ENCODE data around the gene CARHSP1.
A peak's percentile ranks its signal among the peaks of the same experiment; 100 is the strongest.
"Not testable (repeated sequence)": the region's sequence is repeated elsewhere in the genome, so short reads cannot be mapped to it uniquely, and the experiment has no call there.

Gene CARHSP1

GRCh38 chr16:8885674-8886592, 17.1 kb upstream of the CARHSP1 start:
- Mint-ChIP-seq H3K4me3 (no peak overlapping the region), H3K9me3 (no peaks in the 10 kb centered on the region), H3K27ac (peak overlapping the region; percentile 16), H3K27me3 (peaks cover 4% of the 10 kb centered on the region), H3K36me3 (ENCODE audit: low read depth) (peaks cover 12% of the 10 kb centered on the region), H3K4me1 (ENCODE audit: low read depth) (peaks cover 20% of the 10 kb centered on the region)

- Mint-ChIP-seq H3K27me3 (peaks cover 4% of the 10 kb centered on the region), H3K4me3 (no peak overlapping the region), H3K36me3 (ENCODE audit: low read depth) (peaks cover 4% of the 10 kb centered on the region), H3K27ac (no peak overlapping the region), H3K9me3 (no peaks in the 10 kb centered on the region), H3K4me1 (ENCODE audit: low read depth) (peaks cover 20% of the 10 kb centered on the region)
Measured at GRCh38 chr16:8882725-8883377, 14.0 kb upstream of the CARHSP1 start.

GRCh38 chr16:8882041-8882617, 13.3 kb upstream of the CARHSP1 start, which contains the start of gene LITAFD:
Gene LITAFD, plus strand, starts transcription at chr16:8882351. Its CDS starts 2,005 bp downstream, at chr16:8884356.
- no peak within 1 kb of the TSS for H3K4me3 Mint-ChIP-seq
- H3K9me3 Mint-ChIP-seq, result no peaks in the 10 kb centered on the region
- H3K27me3 Mint-ChIP-seq, result peaks cover 4% of the 10 kb centered on the region
- H3K4me1 Mint-ChIP-seq (ENCODE audit: low read depth), result peaks cover 20% of the 10 kb centered on the region
- peaks cover under 1% of the 10 kb centered on the region for H3K36me3 Mint-ChIP-seq (ENCODE audit: low read depth)
- no peak within 1 kb of the TSS for H3K27ac Mint-ChIP-seq

GRCh38 chr16:8880839-8881510, 12.2 kb upstream of the CARHSP1 start:
- Mint-ChIP-seq H3K4me3 (no peak overlapping the region), H3K4me1 (ENCODE audit: low read depth) (peaks cover 13% of the 10 kb centered on the region), H3K27me3 (peaks cover 4% of the 10 kb centered on the region), H3K9me3 (no peaks in the 10 kb centered on the region), H3K36me3 (ENCODE audit: low read depth) (no peaks in the 10 kb centered on the region), H3K27ac (no peak overlapping the region)

GRCh38 chr16:8878523-8878911, 9.7 kb upstream of the CARHSP1 start:
- H3K27ac Mint-ChIP-seq, result no peak overlapping the region
- peaks cover 7% of the 10 kb centered on the region for H3K4me1 Mint-ChIP-seq (ENCODE audit: low read depth)
- H3K4me3 Mint-ChIP-seq, result no peak overlapping the region
- H3K9me3 Mint-ChIP-seq, result no peaks in the 10 kb centered on the region
- H3K27me3 Mint-ChIP-seq, result no peaks in the 10 kb centered on the region
- no peaks in the 10 kb centered on the region for H3K36me3 Mint-ChIP-seq (ENCODE audit: low read depth)

GRCh38 chr16:8877894-8878522, 9.2 kb upstream of the CARHSP1 start:
- peaks cover 7% of the 10 kb centered on the region for H3K4me1 Mint-ChIP-seq (ENCODE audit: low read depth)
- H3K9me3 Mint-ChIP-seq, result no peaks in the 10 kb centered on the region
- H3K27ac Mint-ChIP-seq, result no peak overlapping the region
- no peaks in the 10 kb centered on the region for H3K27me3 Mint-ChIP-seq
- H3K4me3 Mint-ChIP-seq, result no peak overlapping the region
- no peaks in the 10 kb centered on the region for H3K36me3 Mint-ChIP-seq (ENCODE audit: low read depth)

- H3K27me3 Mint-ChIP-seq, result not testable (repeated sequence)
Measured at GRCh38 chr16:8875317-8875716, 6.5 kb upstream of the CARHSP1 start.

GRCh38 chr16:8874388-8874787, 5.6 kb upstream of the CARHSP1 start:
- no peak overlapping the region for H3K27ac Mint-ChIP-seq
- H3K27me3 Mint-ChIP-seq, result no peaks in the 10 kb centered on the region
- H3K9me3 Mint-ChIP-seq, result no peaks in the 10 kb centered on the region
- H3K4me1 Mint-ChIP-seq (ENCODE audit: low read depth), result peaks cover 19% of the 10 kb centered on the region
- H3K4me3 Mint-ChIP-seq, result no peak overlapping the region
- no peaks in the 10 kb centered on the region for H3K36me3 Mint-ChIP-seq (ENCODE audit: low read depth)

More at GRCh38 chr16:8875317-8875716, 6.5 kb upstream of the CARHSP1 start:
- peaks cover 16% of the 10 kb centered on the region for H3K4me1 Mint-ChIP-seq (ENCODE audit: low read depth)
- H3K9me3 Mint-ChIP-seq; H3K27ac Mint-ChIP-seq; H3K4me3 Mint-ChIP-seq; H3K36me3 Mint-ChIP-seq (ENCODE audit: low read depth): not testable (repeated sequence)

- not testable (repeated sequence) for H3K36me3 Mint-ChIP-seq (ENCODE audit: low read depth); H3K9me3 Mint-ChIP-seq; H3K27ac Mint-ChIP-seq; H3K4me3 Mint-ChIP-seq; H3K27me3 Mint-ChIP-seq
- H3K4me1 Mint-ChIP-seq (ENCODE audit: low read depth), result peaks cover 23% of the 10 kb centered on the region
Measured at GRCh38 chr16:8873866-8874195, 5.0 kb upstream of the CARHSP1 start.

GRCh38 chr16:8872967-8873865, 4.4 kb upstream of the CARHSP1 start:
- no peaks in the 10 kb centered on the region for H3K36me3 Mint-ChIP-seq (ENCODE audit: low read depth)
- peaks cover 19% of the 10 kb centered on the region for H3K4me1 Mint-ChIP-seq (ENCODE audit: low read depth)
- H3K9me3 Mint-ChIP-seq, result no peaks in the 10 kb centered on the region
- H3K27ac Mint-ChIP-seq, result no peak overlapping the region
- no peak overlapping the region for H3K4me3 Mint-ChIP-seq
- H3K27me3 Mint-ChIP-seq, result no peaks in the 10 kb centered on the region

GRCh38 chr16:8872071-8872470, 3.3 kb upstream of the CARHSP1 start:
- Mint-ChIP-seq H3K4me3 (no peak overlapping the region), H3K4me1 (ENCODE audit: low read depth) (peaks cover 29% of the 10 kb centered on the region), H3K36me3 (ENCODE audit: low read depth) (peaks cover 7% of the 10 kb centered on the region), H3K27ac (no peak overlapping the region), H3K9me3 (no peaks in the 10 kb centered on the region), H3K27me3 (no peaks in the 10 kb centered on the region)

GRCh38 chr16:8869988-8870241, 1.1 kb upstream of the CARHSP1 start:
- not testable (repeated sequence) for H3K4me3 Mint-ChIP-seq; H3K27ac Mint-ChIP-seq; H3K36me3 Mint-ChIP-seq (ENCODE audit: low read depth); H3K27me3 Mint-ChIP-seq; H3K9me3 Mint-ChIP-seq
- H3K4me1 Mint-ChIP-seq (ENCODE audit: low read depth), result peaks cover 44% of the 10 kb centered on the region

- peaks cover 7% of the 10 kb centered on the region for H3K36me3 Mint-ChIP-seq (ENCODE audit: low read depth)
- H3K4me1 Mint-ChIP-seq (ENCODE audit: low read depth), result peaks cover 46% of the 10 kb centered on the region
- peak overlapping the region; percentile 87 for H3K4me3 Mint-ChIP-seq
Measured at GRCh38 chr16:8869212-8869987, 594 bp upstream of the CARHSP1 start.

More at GRCh38 chr16:8869212-8869987, 594 bp upstream of the CARHSP1 start:
- H3K27me3 Mint-ChIP-seq, result no peaks in the 10 kb centered on the region
- peak overlapping the region; percentile 95 for H3K27ac Mint-ChIP-seq
- H3K9me3 Mint-ChIP-seq, result no peaks in the 10 kb centered on the region

Measured in stimulated activated naive CD8-positive, alpha-beta T cell treated with anti-CD3 and anti-CD28 coated beads, Interleukin-15, Interleukin-2, amounts not matched to agents 100 ng/mL and 50 ng/mL, for 24 hours (primary cell).